ENCODE data around the gene TYW5. TPM values are rescaled to one million over a fixed set of nuclear protein-coding genes. Genes with fewer than 3 reads are reported as not detected.

The TYW5 gene
- 4.1 and 4.4 TPM in 2 replicates for polyA plus RNA-seq (2013)

GRCh38 chr2:199955339-199956061 is at the start of gene TYW5, which contains the start of gene MAIP1:
TSS of gene TYW5 (minus strand) at chr2:199955491. CDS start at chr2:199955470, 21 bp downstream.
TSS of gene MAIP1 (plus strand) at chr2:199955582. CDS start at chr2:199955799, 217 bp downstream.
- peak within 1 kb of the TSS; percentile 92 for H3K4ac ChIP-seq (ENCODE audit: low read depth, low read length)
- H3K79me1 ChIP-seq (ENCODE audit: low read length): peaks cover 10% of the 10 kb centered on the region
- peak within 1 kb of the TSS; percentile 74 for H3K4me2 ChIP-seq (ENCODE audit: low read length)
- peak within 1 kb of the TSS; percentile 97 for H2BK120ac ChIP-seq (ENCODE audit: insufficient read depth, low read length, poor library complexity)
- peak within 1 kb of the TSS; percentile 66 for H2BK12ac ChIP-seq (ENCODE audit: low read length)
- peaks cover under 1 to 1% of the 10 kb centered on the region in 2 experiments for H3K36me3 ChIP-seq (ENCODE audit: control insufficient read depth in 1 of 2, insufficient read depth in 2 of 2, low read length in 2 of 2)
- no CpG with 5 or more reads among the region's 64 CpGs for whole genome bisulfite sequencing (ENCODE audit: extremely low coverage, insufficient coverage, insufficient read length)
- H3K79me2 ChIP-seq (ENCODE audit: control insufficient read depth, insufficient read depth, low read length, poor library complexity): peaks cover 14% of the 10 kb centered on the region
- H3K9me3 ChIP-seq (ENCODE audit: insufficient read depth, low read depth, low read length): no peaks in the 10 kb centered on the region
- H3K27ac ChIP-seq (ENCODE audit: low read depth, low read length): peak within 1 kb of the TSS; percentile 98
- H2AFZ ChIP-seq (ENCODE audit: insufficient read depth, low read length, poor library complexity): peak within 1 kb of the TSS; percentile 98
- H3K18ac ChIP-seq (ENCODE audit: low read length): peak within 1 kb of the TSS; percentile 98
- peak within 1 kb of the TSS; percentile 95 for H4K12ac ChIP-seq (ENCODE audit: low read depth, low read length)
- no peak within 1 kb of the TSS for H3K23ac ChIP-seq (ENCODE audit: low read length)
- H3K4me1 ChIP-seq (ENCODE audit: control insufficient read depth in 1 of 2, insufficient read depth in 2 of 2, low read length in 2 of 2): peaks cover 0 to 8% of the 10 kb centered on the region in 2 experiments
- H4K91ac ChIP-seq (ENCODE audit: low read depth, low read length): peak within 1 kb of the TSS; percentile 92
- H3K4me3 ChIP-seq (ENCODE audit: low read depth, low read length): peak within 1 kb of the TSS; percentile 98
- peak within 1 kb of the TSS; percentile 97 for H2BK5ac ChIP-seq (ENCODE audit: low read depth, low read length, poor library complexity)
- H2AK5ac ChIP-seq (ENCODE audit: low read length): peak within 1 kb of the TSS; percentile 20
- peak within 1 kb of the TSS; percentile 97 for H4K8ac ChIP-seq (ENCODE audit: low read depth, low read length)
- no peaks in the 10 kb centered on the region for H3K27me3 ChIP-seq (ENCODE audit: insufficient read depth, low read length)
- peak; percentile 69 to 83 for DNase-seq
- H3K14ac ChIP-seq (ENCODE audit: low read length): peak within 1 kb of the TSS; percentile 82
- H3K9ac ChIP-seq (ENCODE audit: low read length): peak within 1 kb of the TSS; percentile 97

- Histone ChIP-seq H3K23ac (ENCODE audit: low read length) (no peak overlapping the region), H3K27ac (ENCODE audit: low read depth, low read length) (no peak overlapping the region), H2AK5ac (ENCODE audit: low read length) (no peak overlapping the region), H3K18ac (ENCODE audit: low read length) (no peak overlapping the region), H2BK12ac (ENCODE audit: low read length) (no peak overlapping the region), H3K4ac (ENCODE audit: low read depth, low read length) (no peak overlapping the region), H2AFZ (ENCODE audit: insufficient read depth, low read length, poor library complexity) (no peak overlapping the region), H3K9ac (ENCODE audit: low read length) (no peak overlapping the region), H3K4me2 (ENCODE audit: low read length) (no peak overlapping the region), H4K91ac (ENCODE audit: low read depth, low read length) (no peak overlapping the region), H3K9me3 (ENCODE audit: insufficient read depth, low read depth, low read length) (no peaks in the 10 kb centered on the region), H3K79me2 (ENCODE audit: control insufficient read depth, insufficient read depth, low read length, poor library complexity) (no peaks in the 10 kb centered on the region), H4K8ac (ENCODE audit: low read depth, low read length) (no peak overlapping the region), H3K14ac (ENCODE audit: low read length) (no peak overlapping the region), H3K79me1 (ENCODE audit: low read length) (no peaks in the 10 kb centered on the region), H2BK5ac (ENCODE audit: low read depth, low read length, poor library complexity) (no peak overlapping the region), H4K12ac (ENCODE audit: low read depth, low read length) (no peak overlapping the region), H3K36me3 (ENCODE audit: control insufficient read depth in 1 of 2, insufficient read depth in 2 of 2, low read length in 2 of 2) (no peaks in the 10 kb centered on the region), H3K27me3 (ENCODE audit: insufficient read depth, low read length) (no peaks in the 10 kb centered on the region), H3K4me3 (ENCODE audit: low read depth, low read length) (no peak overlapping the region), H2BK120ac (ENCODE audit: insufficient read depth, low read length, poor library complexity) (no peak overlapping the region), H3K4me1 (ENCODE audit: control insufficient read depth in 1 of 2, insufficient read depth in 2 of 2, low read length in 2 of 2) (no peaks in the 10 kb centered on the region)
- WGBS (ENCODE audit: extremely low coverage, insufficient coverage, insufficient read length): no CpG with 5 or more reads among the region's 1 CpG
- DNase-seq: no peak
Observed at GRCh38 chr2:200003444-200003843, 48.2 kb upstream of the TYW5 start.

GRCh38 chr2:200000444-200001163 is 45.3 kb upstream of the TYW5 start:
- no peak overlapping the region for H4K91ac ChIP-seq (ENCODE audit: low read depth, low read length)
- no peaks in the 10 kb centered on the region for H3K27me3 ChIP-seq (ENCODE audit: insufficient read depth, low read length)
- no peak overlapping the region for H4K8ac ChIP-seq (ENCODE audit: low read depth, low read length)
- H3K79me2 ChIP-seq (ENCODE audit: control insufficient read depth, insufficient read depth, low read length, poor library complexity): no peaks in the 10 kb centered on the region
- no peak overlapping the region for H3K14ac ChIP-seq (ENCODE audit: low read length)
- H2BK5ac ChIP-seq (ENCODE audit: low read depth, low read length, poor library complexity): no peak overlapping the region
- H2AFZ ChIP-seq (ENCODE audit: insufficient read depth, low read length, poor library complexity): no peak overlapping the region
- H3K9me3 ChIP-seq (ENCODE audit: insufficient read depth, low read depth, low read length): no peaks in the 10 kb centered on the region
- H3K18ac ChIP-seq (ENCODE audit: low read length): no peak overlapping the region
- H3K23ac ChIP-seq (ENCODE audit: low read length): no peak overlapping the region
- H3K4me1 ChIP-seq (ENCODE audit: control insufficient read depth in 1 of 2, insufficient read depth in 2 of 2, low read length in 2 of 2): peaks cover 0 to 2% of the 10 kb centered on the region in 2 experiments
- H3K9ac ChIP-seq (ENCODE audit: low read length): no peak overlapping the region
- no peak overlapping the region for H3K27ac ChIP-seq (ENCODE audit: low read depth, low read length)
- H4K12ac ChIP-seq (ENCODE audit: low read depth, low read length): no peak overlapping the region
- no CpG with 5 or more reads among the region's 2 CpGs for WGBS (ENCODE audit: extremely low coverage, insufficient coverage, insufficient read length)
- no peaks in the 10 kb centered on the region for H3K36me3 ChIP-seq (ENCODE audit: control insufficient read depth in 1 of 2, insufficient read depth in 2 of 2, low read length in 2 of 2)
- H2AK5ac ChIP-seq (ENCODE audit: low read length): no peak overlapping the region
- H3K79me1 ChIP-seq (ENCODE audit: low read length): no peaks in the 10 kb centered on the region
- no peak overlapping the region for H3K4me3 ChIP-seq (ENCODE audit: low read depth, low read length)
- no peak overlapping the region for H2BK12ac ChIP-seq (ENCODE audit: low read length)
- DNase-seq: no peak
- no peak overlapping the region for H3K4ac ChIP-seq (ENCODE audit: low read depth, low read length)
- H2BK120ac ChIP-seq (ENCODE audit: insufficient read depth, low read length, poor library complexity): no peak overlapping the region
- H3K4me2 ChIP-seq (ENCODE audit: low read length): no peak overlapping the region

GRCh38 chr2:199999166-199999565 is 43.9 kb upstream of the TYW5 start:
- WGBS (ENCODE audit: extremely low coverage, insufficient coverage, insufficient read length): no CpG with 5 or more reads among the region's 4 CpGs

More at GRCh38 chr2:199999166-199999565, 43.9 kb upstream of the TYW5 start:
- no peak overlapping the region for H3K4me3 ChIP-seq (ENCODE audit: low read depth, low read length)
- H3K4me1 ChIP-seq (ENCODE audit: control insufficient read depth in 1 of 2, insufficient read depth in 2 of 2, low read length in 2 of 2): peaks cover 0 to 2% of the 10 kb centered on the region in 2 experiments
- H2BK5ac ChIP-seq (ENCODE audit: low read depth, low read length, poor library complexity): no peak overlapping the region
- no peaks in the 10 kb centered on the region for H3K9me3 ChIP-seq (ENCODE audit: insufficient read depth, low read depth, low read length)
- H3K27ac ChIP-seq (ENCODE audit: low read depth, low read length): no peak overlapping the region
- H4K12ac ChIP-seq (ENCODE audit: low read depth, low read length): no peak overlapping the region
- no peak overlapping the region for H3K14ac ChIP-seq (ENCODE audit: low read length)
- no peak overlapping the region for H4K8ac ChIP-seq (ENCODE audit: low read depth, low read length)
- H2BK12ac ChIP-seq (ENCODE audit: low read length): no peak overlapping the region
- peak in 1 of 2 donors; percentile 20 for DNase-seq
- H3K4ac ChIP-seq (ENCODE audit: low read depth, low read length): no peak overlapping the region
- H3K18ac ChIP-seq (ENCODE audit: low read length): no peak overlapping the region
- H2AFZ ChIP-seq (ENCODE audit: insufficient read depth, low read length, poor library complexity): no peak overlapping the region
- no peak overlapping the region for H3K4me2 ChIP-seq (ENCODE audit: low read length)
- no peak overlapping the region for H4K91ac ChIP-seq (ENCODE audit: low read depth, low read length)
- no peak overlapping the region for H3K9ac ChIP-seq (ENCODE audit: low read length)
- H3K36me3 ChIP-seq (ENCODE audit: control insufficient read depth in 1 of 2, insufficient read depth in 2 of 2, low read length in 2 of 2): no peaks in the 10 kb centered on the region
- H3K27me3 ChIP-seq (ENCODE audit: insufficient read depth, low read length): no peaks in the 10 kb centered on the region
- H3K79me2 ChIP-seq (ENCODE audit: control insufficient read depth, insufficient read depth, low read length, poor library complexity): no peaks in the 10 kb centered on the region
- no peak overlapping the region for H2AK5ac ChIP-seq (ENCODE audit: low read length)
- no peak overlapping the region for H3K23ac ChIP-seq (ENCODE audit: low read length)
- no peak overlapping the region for H2BK120ac ChIP-seq (ENCODE audit: insufficient read depth, low read length, poor library complexity)
- H3K79me1 ChIP-seq (ENCODE audit: low read length): no peaks in the 10 kb centered on the region

All from trophoblast cell (in vitro differentiated cells and primary cell).